Measurements from ENCODE around the gene MGAT3.
A peak's percentile ranks its signal among the peaks of the same experiment; 100 is the strongest.
"Not testable (repeated sequence)": the region's sequence is repeated elsewhere in the genome, so short reads cannot be mapped to it uniquely, and the experiment has no call there.

MGAT3 gene

GRCh38 chr22:39494471-39495120, 37.8 kb downstream of the MGAT3 start:
- DNase-seq = no peak

- DNase-seq = no peak
Observed at GRCh38 chr22:39496131-39496838, 39.5 kb downstream of the MGAT3 start.

- DNase-seq = no peak
Observed at GRCh38 chr22:39497429-39497828, 40.6 kb downstream of the MGAT3 start.

- DNase-seq = peak; percentile 89
Observed at GRCh38 chr22:39498368-39498767, 41.6 kb downstream of the MGAT3 start.

GRCh38 chr22:39498802-39499201, 42.0 kb downstream of the MGAT3 start:
- DNase-seq = no peak

- DNase-seq = no peak
Observed at GRCh38 chr22:39500101-39500500, 43.3 kb downstream of the MGAT3 start.

GRCh38 chr22:39501644-39502108, 44.9 kb downstream of the MGAT3 start:
- no peak for DNase-seq

- DNase-seq = no peak
Observed at GRCh38 chr22:39502109-39502788, 45.4 kb downstream of the MGAT3 start, which contains the start of gene MIEF1. MIEF1 (plus strand) TSS chr22:39502290; CDS start chr22:39511295, 9,005 bp downstream.

- DNase-seq = no peak
Observed at GRCh38 chr22:39502789-39503409, 46.1 kb downstream of the MGAT3 start.

- no peak for DNase-seq
Observed at GRCh38 chr22:39503630-39504029, 46.8 kb downstream of the MGAT3 start.

GRCh38 chr22:39504071-39504470, 47.3 kb downstream of the MGAT3 start:
- no peak for DNase-seq

- not testable (repeated sequence) for DNase-seq
Observed at GRCh38 chr22:39507021-39507420, 50.2 kb downstream of the MGAT3 start.

- DNase-seq = no peak
Observed at GRCh38 chr22:39508393-39508792, 51.6 kb downstream of the MGAT3 start.

- no peak for DNase-seq
Observed at GRCh38 chr22:39510529-39511149, 53.8 kb downstream of the MGAT3 start.

GRCh38 chr22:39511226-39511625, 54.4 kb downstream of the MGAT3 start:
- DNase-seq = no peak

- no peak for DNase-seq
Observed at GRCh38 chr22:39512026-39512425, 55.2 kb downstream of the MGAT3 start.

- DNase-seq = no peak
Observed at GRCh38 chr22:39513791-39514190, 57.0 kb downstream of the MGAT3 start.

GRCh38 chr22:39514373-39514973, 57.7 kb downstream of the MGAT3 start:
- no peak for DNase-seq

GRCh38 chr22:39515266-39516050, 58.6 kb downstream of the MGAT3 start:
- DNase-seq = no peak

GRCh38 chr22:39517470-39517869, 60.7 kb downstream of the MGAT3 start:
- DNase-seq = no peak

- no peak for DNase-seq
Observed at GRCh38 chr22:39518144-39518786, 61.5 kb downstream of the MGAT3 start.
